Tibial artery (tissue), 4 donors: ENCODE data around the gene PLEKHH2.

Experiments
- DNase-seq, 2 donors: peaks; one replicate each; pipeline ENCODE4 v3.0.0-alpha.2; 2019
- H3K27ac ChIP-seq, 2 donors: fragments of 200-600 bp; sonication (generic) in 1 of 2; 1 replicate in 1 of 2; 2 replicates in 1 of 2; pipeline ENCODE4 v1.5.1; 2018 to 2019; ENCODE audit warnings: mild to moderate bottlenecking in 1 of 2
- H3K27me3 ChIP-seq, 2 donors: fragments of 200-600 bp; sonication (generic) in 1 of 2; one replicate each; pipeline versions ENCODE4 v1.5.1 to v1.6.0; 2016 to 2019
- H3K36me3 ChIP-seq, 3 donors: fragments of 200-600 bp; sonication (generic) in 2 of 3; one replicate each; pipeline ENCODE4 v1.5.1; 2016 to 2019; ENCODE audit warnings: mild to moderate bottlenecking in 2 of 3
- H3K4me1 ChIP-seq, 4 donors: fragments of 200-600 bp; sonication (generic) in 2 of 4; 1 replicate in 3 of 4; 2 replicates in 1 of 4; pipeline ENCODE4 v1.5.1; 2016 to 2019
- H3K4me3 ChIP-seq, 2 donors: fragments of 200-600 bp; sonication (generic) in 1 of 2; 1 replicate in 1 of 2; 2 replicates in 1 of 2; pipeline ENCODE4 v1.5.1; 2018 to 2019; ENCODE audit warnings: mild to moderate bottlenecking in 2 of 2
- H3K9me3 ChIP-seq, 3 donors: fragments of 200-600 bp; sonication (generic) in 1 of 3; one replicate each; pipeline ENCODE4 v1.5.1; 2016 to 2019
- intact Hi-C: fragments of 100-400 bp; cut with DNase I; formaldehyde crosslinking; loops from one replicate; pipeline ENCODE4 v1.15.0; 2023; ENCODE audit warnings: low total_unique reads
- TF ChIP-seq, protein P1 (sequence below), 2 experiments: fragments of 200-600 bp in 1 of 2; fragments of 450-650 bp in 1 of 2; IDR thresholded peaks; one replicate each; pipeline ENCODE4 v1.5.1; 2017 to 2019; ENCODE audit warnings: antibody characterized with exemption in 2 of 2, mild to moderate bottlenecking in 1 of 2, moderate library complexity in 1 of 2

The PLEKHH2 gene

GRCh38 chr2:43604674-43605073 lies 32.4 kb upstream of the PLEKHH2 start:
- DNase-seq = no peak
- H3K27me3 ChIP-seq = no peaks in the 10 kb centered on the region
- no peak overlapping the region for H3K27ac ChIP-seq
- intact Hi-C loops = no loop called here
- H3K4me1 ChIP-seq = no peaks in the 10 kb centered on the region
- no peaks in the 10 kb centered on the region for H3K36me3 ChIP-seq
- H3K4me3 ChIP-seq = no peak overlapping the region
- no peaks in the 10 kb centered on the region for H3K9me3 ChIP-seq
- TF ChIP-seq, protein P1, sequence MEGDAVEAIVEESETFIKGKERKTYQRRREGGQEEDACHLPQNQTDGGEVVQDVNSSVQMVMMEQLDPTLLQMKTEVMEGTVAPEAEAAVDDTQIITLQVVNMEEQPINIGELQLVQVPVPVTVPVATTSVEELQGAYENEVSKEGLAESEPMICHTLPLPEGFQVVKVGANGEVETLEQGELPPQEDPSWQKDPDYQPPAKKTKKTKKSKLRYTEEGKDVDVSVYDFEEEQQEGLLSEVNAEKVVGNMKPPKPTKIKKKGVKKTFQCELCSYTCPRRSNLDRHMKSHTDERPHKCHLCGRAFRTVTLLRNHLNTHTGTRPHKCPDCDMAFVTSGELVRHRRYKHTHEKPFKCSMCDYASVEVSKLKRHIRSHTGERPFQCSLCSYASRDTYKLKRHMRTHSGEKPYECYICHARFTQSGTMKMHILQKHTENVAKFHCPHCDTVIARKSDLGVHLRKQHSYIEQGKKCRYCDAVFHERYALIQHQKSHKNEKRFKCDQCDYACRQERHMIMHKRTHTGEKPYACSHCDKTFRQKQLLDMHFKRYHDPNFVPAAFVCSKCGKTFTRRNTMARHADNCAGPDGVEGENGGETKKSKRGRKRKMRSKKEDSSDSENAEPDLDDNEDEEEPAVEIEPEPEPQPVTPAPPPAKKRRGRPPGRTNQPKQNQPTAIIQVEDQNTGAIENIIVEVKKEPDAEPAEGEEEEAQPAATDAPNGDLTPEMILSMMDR (IDR thresholded peaks at IDR 0.05) = no peak

GRCh38 chr2:43605079-43605655 lies 31.9 kb upstream of the PLEKHH2 start:
- Histone ChIP-seq H3K36me3 (no peaks in the 10 kb centered on the region), H3K27ac (no peak overlapping the region), H3K4me3 (no peak overlapping the region), H3K27me3 (no peaks in the 10 kb centered on the region), H3K4me1 (no peaks in the 10 kb centered on the region), H3K9me3 (no peaks in the 10 kb centered on the region)
- TF ChIP-seq, protein P1 (IDR thresholded peaks at IDR 0.05) = peak; percentile 8 to 14
- no peak for DNase-seq
- intact Hi-C loops = no loop called here

DNA sequence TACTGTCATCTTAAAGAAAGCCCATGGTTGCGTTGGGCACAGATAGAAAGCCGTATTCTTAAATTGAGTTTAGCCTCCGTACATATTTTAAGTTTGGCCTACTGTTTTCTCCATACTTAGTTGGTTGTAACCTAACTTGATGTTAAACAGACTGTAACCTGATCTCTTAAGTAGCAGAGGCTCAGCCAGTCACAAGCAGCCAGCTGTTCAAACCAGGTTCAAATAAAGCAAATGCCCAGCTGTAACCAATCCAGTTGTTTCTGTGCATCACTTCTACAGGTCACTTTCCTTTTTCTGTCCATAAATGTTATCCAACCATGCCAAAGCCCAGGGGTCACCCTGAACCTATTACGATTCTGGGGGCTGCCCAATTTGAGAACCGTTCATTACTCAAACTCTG lies 31.2 kb upstream of the PLEKHH2 start:
- no peaks in the 10 kb centered on the region for H3K9me3 ChIP-seq
- TF ChIP-seq, protein P1 (IDR thresholded peaks at IDR 0.05) = no peak
- no peaks in the 10 kb centered on the region for H3K4me1 ChIP-seq
- intact Hi-C loops = no loop called here
- no peak for DNase-seq
- no peak overlapping the region for H3K27ac ChIP-seq
- no peaks in the 10 kb centered on the region for H3K36me3 ChIP-seq
- no peaks in the 10 kb centered on the region for H3K27me3 ChIP-seq
- no peak overlapping the region for H3K4me3 ChIP-seq

DNA sequence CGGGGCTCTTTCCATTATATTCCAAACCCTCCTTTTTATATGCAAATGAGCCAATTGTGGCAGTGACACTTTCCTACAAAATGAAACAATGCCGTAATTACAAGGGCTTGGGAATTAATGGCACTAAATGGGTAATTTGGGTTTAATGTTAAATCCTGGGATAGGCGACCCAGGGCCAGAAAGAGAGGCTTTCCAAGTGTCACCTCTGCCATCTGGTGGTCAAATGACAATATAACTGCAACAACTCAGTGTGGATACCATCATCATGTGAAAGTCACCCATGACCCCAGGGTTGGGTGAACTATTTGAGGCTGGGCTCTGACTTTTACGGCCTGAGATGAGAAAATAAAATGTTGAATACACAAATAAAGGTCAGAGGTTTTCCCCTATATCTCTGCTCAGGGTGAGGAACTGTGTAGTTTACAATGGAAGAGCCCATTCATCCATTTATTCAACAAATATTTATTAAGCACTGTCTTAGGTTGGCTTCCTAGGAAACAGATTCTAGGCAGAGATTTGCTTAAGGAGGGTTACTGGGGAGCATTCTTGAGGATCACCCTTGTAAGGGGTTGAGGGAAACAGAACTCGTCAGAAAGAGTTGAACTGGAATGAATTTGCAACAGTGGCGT lies 27.7 kb upstream of the PLEKHH2 start:
- DNase-seq = no peak
- Histone ChIP-seq H3K4me1 (no peaks in the 10 kb centered on the region), H3K4me3 (no peak overlapping the region), H3K27ac (no peak overlapping the region), H3K27me3 (no peaks in the 10 kb centered on the region), H3K9me3 (no peaks in the 10 kb centered on the region), H3K36me3 (no peaks in the 10 kb centered on the region)
- intact Hi-C loops = no loop called here
- TF ChIP-seq, protein P1 (IDR thresholded peaks at IDR 0.05) = peak; percentile 62 to 65

DNA sequence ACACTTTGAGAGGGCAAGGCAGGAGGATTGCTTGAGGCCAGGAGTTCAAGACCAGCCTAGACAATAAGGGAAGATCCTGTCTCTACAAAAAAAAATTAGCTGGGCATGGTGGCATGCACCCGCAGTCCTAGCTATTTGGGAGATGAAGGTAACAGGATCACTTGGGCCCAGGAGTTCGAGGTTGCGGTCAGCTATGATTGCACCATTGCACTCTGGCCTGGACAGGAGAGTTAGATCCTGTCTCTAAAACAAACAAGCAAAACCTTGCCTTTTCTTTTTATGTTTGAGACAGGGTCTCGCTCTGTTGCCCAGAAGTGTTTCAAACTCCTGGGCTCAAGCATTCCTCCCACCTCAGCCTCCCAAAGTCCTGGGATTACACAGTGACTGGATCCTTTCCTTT lies 26.7 kb upstream of the PLEKHH2 start:
- intact Hi-C loops = loop anchor here (10.0 kb wide), 2 partner anchors 154 to 274 kb away; no protein-coding TSS in a partner anchor
- TF ChIP-seq, protein P1 (IDR thresholded peaks at IDR 0.05) = no peak
- no peaks in the 10 kb centered on the region for H3K9me3 ChIP-seq

More for the DNA sequence above, 26.7 kb upstream of the PLEKHH2 start:
- Histone ChIP-seq H3K27ac (no peak overlapping the region), H3K4me3 (no peak overlapping the region), H3K27me3 (no peaks in the 10 kb centered on the region), H3K36me3 (no peaks in the 10 kb centered on the region), H3K4me1 (no peaks in the 10 kb centered on the region)
- DNase-seq = no peak
